Smooth muscle cell (in vitro differentiated cells): ENCODE measurements around the gene WDR27. TPM values are rescaled to one million over a fixed set of nuclear protein-coding genes. Genes with fewer than 3 reads are reported as not detected.

Experiments used
- DNase-seq: peaks from one replicate; lab custom pipeline; 2025; ENCODE audit not compliant: unreplicated experiment; lab: John Stamatoyannopoulos, UW
- H2AFZ ChIP-seq: fragments of 200-600 bp; sonication (generic); 2 replicates; pipeline ENCODE4 v1.6.0; 2016; ENCODE audit warnings: antibody characterized with exemption, low read depth, mild to moderate bottlenecking
- H3F3A ChIP-seq: fragments of 200-600 bp; sonication (generic); 2 replicates; pipeline ENCODE4 v1.6.0; 2017; ENCODE audit warnings: antibody characterized with exemption, low read depth
- H3K27ac ChIP-seq: fragments of 200-600 bp; sonication (generic); 2 replicates; pipeline ENCODE4 v1.5.1; 2016; ENCODE audit warnings: low read depth, mild to moderate bottlenecking
- H3K27me3 ChIP-seq: fragments of 200-600 bp; sonication (generic); 2 replicates; pipeline ENCODE4 v1.6.1; 2016; ENCODE audit warnings: low read depth, mild to moderate bottlenecking
- H3K36me3 ChIP-seq: fragments of 200-600 bp; sonication (generic); 2 replicates; pipeline ENCODE4 v1.5.1; 2016; ENCODE audit warnings: low read depth
- H3K4me1 ChIP-seq: fragments of 200-600 bp; sonication (generic); 2 replicates; pipeline ENCODE4 v1.5.1; 2016; ENCODE audit warnings: low read depth
- H3K4me2 ChIP-seq: fragments of 200-600 bp; sonication (generic); 2 replicates; pipeline ENCODE4 v1.6.0; 2016; ENCODE audit warnings: mild to moderate bottlenecking
- H3K4me3 ChIP-seq: fragments of 200-600 bp; sonication (generic); 2 replicates; pipeline ENCODE4 v1.5.1; 2016; ENCODE audit warnings: mild to moderate bottlenecking
- H3K79me2 ChIP-seq: fragments of 200-600 bp; sonication (generic); 2 replicates; pipeline ENCODE4 v1.6.0; 2016; ENCODE audit warnings: low read depth, mild to moderate bottlenecking
- H3K9ac ChIP-seq: fragments of 200-600 bp; sonication (generic); 2 replicates; pipeline ENCODE4 v1.6.0; 2016; ENCODE audit warnings: low read depth
- H3K9me3 ChIP-seq: fragments of 200-600 bp; sonication (generic); replicated peaks from 2 replicates; pipeline ENCODE4 v1.5.1; 2016; ENCODE audit warnings: low read depth
- H4K20me1 ChIP-seq: fragments of 200-600 bp; sonication (generic); 2 replicates; pipeline ENCODE4 v1.6.0; 2016; ENCODE audit warnings: low read depth
- CTCF ChIP-seq: fragments of 200-600 bp; sonication (generic); IDR thresholded peaks from 2 replicates; pipeline ENCODE4 v1.5.1; 2017; ENCODE audit warnings: borderline replicate concordance, mild to moderate bottlenecking, antibody characterized with exemption; ENCODE audit not compliant: insufficient read depth, poor library complexity, severe bottlenecking
- WGBS: methylation state at CpG from one replicate; pipeline ENCODE4 v1.1.7; 2016; ENCODE audit warnings: low lambda C conversion rate; 5-methylcytosine and 5-hydroxymethylcytosine counted together
- polyA plus RNA-seq: library from polyadenylated mRNA; unstranded; fragments of >200 nt; fragmentation: Nextera tagmentation; extraction: Ambion mirVana; gene quantifications from 2 replicates; pipeline ENCODE4 v1.2.1, GENCODE V29; 2016
- total RNA-seq: library from RNA; depleted of rRNA; stranded (reverse); fragments of >200 nt; gene quantifications from 2 replicates; pipeline ENCODE4 v1.2.3, GENCODE V29; 2014

WDR27 gene
- total and polyA plus RNA-seq, 2 experiments from 2014 or later, result 26.0 to 47.0 TPM

- no peak overlapping the region for H3K27ac ChIP-seq
- WGBS, result 98% methylated on average over 23 of the region's 38 CpGs
- H2AFZ ChIP-seq, result no peak overlapping the region
- no peaks in the 10 kb centered on the region for H4K20me1 ChIP-seq
- H3K9ac ChIP-seq, result no peak overlapping the region
- H3K4me2 ChIP-seq, result no peak overlapping the region
- no peaks in the 10 kb centered on the region for H3K36me3 ChIP-seq
- no peaks in the 10 kb centered on the region for H3K9me3 ChIP-seq
- H3K79me2 ChIP-seq, result no peaks in the 10 kb centered on the region
- H3K4me3 ChIP-seq, result no peak overlapping the region
- H3F3A ChIP-seq, result no peaks in the 10 kb centered on the region
- H3K4me1 ChIP-seq, result no peaks in the 10 kb centered on the region
- no peak for TF ChIP-seq CTCF
- H3K27me3 ChIP-seq, result no peaks in the 10 kb centered on the region
- DNase-seq, result no peak
These were observed 124.6 kb downstream of the WDR27 start for GRCh38 chr6:169577236-169577635.

- H3K9ac ChIP-seq, result no peak overlapping the region
- H4K20me1 ChIP-seq, result no peaks in the 10 kb centered on the region
- 68% methylated on average over 5 of the region's 5 CpGs for WGBS
- no peaks in the 10 kb centered on the region for H3F3A ChIP-seq
- H3K36me3 ChIP-seq, result no peaks in the 10 kb centered on the region
- no peak overlapping the region for H2AFZ ChIP-seq
- no peaks in the 10 kb centered on the region for H3K27me3 ChIP-seq
- H3K79me2 ChIP-seq, result no peaks in the 10 kb centered on the region
- no peak overlapping the region for H3K4me3 ChIP-seq
- DNase-seq, result no peak
- no peak overlapping the region for H3K27ac ChIP-seq
- TF ChIP-seq CTCF, result no peak
- no peaks in the 10 kb centered on the region for H3K9me3 ChIP-seq
- no peaks in the 10 kb centered on the region for H3K4me1 ChIP-seq
- no peak overlapping the region for H3K4me2 ChIP-seq
These were observed 126.0 kb downstream of the WDR27 start for GRCh38 chr6:169575821-169576220.

- H3K4me3 ChIP-seq, result no peak overlapping the region
- WGBS, result 88% methylated on average over 5 of the region's 5 CpGs
- no peak overlapping the region for H3K27ac ChIP-seq
- H3K9me3 ChIP-seq, result no peaks in the 10 kb centered on the region
- no peak for TF ChIP-seq CTCF
- H3K36me3 ChIP-seq, result no peaks in the 10 kb centered on the region
- no peaks in the 10 kb centered on the region for H3K4me1 ChIP-seq
- H3K27me3 ChIP-seq, result no peaks in the 10 kb centered on the region
- no peak overlapping the region for H3K9ac ChIP-seq
- H3K79me2 ChIP-seq, result no peaks in the 10 kb centered on the region
- no peak overlapping the region for H3K4me2 ChIP-seq
- H3F3A ChIP-seq, result no peaks in the 10 kb centered on the region
- no peaks in the 10 kb centered on the region for H4K20me1 ChIP-seq
- DNase-seq, result no peak
- no peak overlapping the region for H2AFZ ChIP-seq
These were observed 126.5 kb downstream of the WDR27 start for GRCh38 chr6:169575365-169575764.

GRCh38 chr6:169574420-169574819 is 127.4 kb downstream of the WDR27 start:
- Histone ChIP-seq H3K4me3 (no peak overlapping the region), H3K9ac (no peak overlapping the region), H3K36me3 (no peaks in the 10 kb centered on the region), H3K4me2 (no peak overlapping the region), H3K9me3 (no peaks in the 10 kb centered on the region), H2AFZ (no peak overlapping the region), H3K79me2 (no peaks in the 10 kb centered on the region), H3F3A (no peaks in the 10 kb centered on the region), H3K4me1 (no peaks in the 10 kb centered on the region), H4K20me1 (no peaks in the 10 kb centered on the region), H3K27me3 (no peaks in the 10 kb centered on the region), H3K27ac (no peak overlapping the region)
- no peak for TF ChIP-seq CTCF
- DNase-seq, result no peak
- WGBS, result 88% methylated on average over 13 of the region's 13 CpGs
